Measurements from ENCODE around the gene EML4. TPM values are rescaled to one million over a fixed set of nuclear protein-coding genes. Genes with fewer than 3 reads are reported as not detected.

The EML4 gene
- polyA plus RNA-seq, 1 donor (not counting 4 experiments of a cell fraction or from before 2014, with no cell fraction given) = 36.4 TPM

- Histone ChIP-seq H3K9me3 (ENCODE audit: control insufficient read depth, low read depth, low read length) (no peaks in the 10 kb centered on the region), H3K9me1 (ENCODE audit: control insufficient read depth, extremely low read depth, insufficient read depth, low read length) (no peaks in the 10 kb centered on the region), H3K4me3 (ENCODE audit: control insufficient read depth in 2 of 3, extremely low read depth in 1 of 3, insufficient read depth in 2 of 3, low read depth in 1 of 3, low read length in 3 of 3) (no peak overlapping the region), H3K4me1 (ENCODE audit: control insufficient read depth, extremely low read depth, insufficient read depth, low read length) (peaks cover 17% of the 10 kb centered on the region), H3K4me2 (ENCODE audit: control insufficient read depth, extremely low read depth, insufficient read depth, low read depth, low read length) (no peak overlapping the region), H3K79me2 (ENCODE audit: control insufficient read depth, insufficient read depth, low read length) (peaks cover 29% of the 10 kb centered on the region), H2AFZ (ENCODE audit: control insufficient read depth, low read length) (peak overlapping the region; percentile 51), H3K27me3 (ENCODE audit: control insufficient read depth, extremely low read depth, insufficient read depth, low read length) (no peaks in the 10 kb centered on the region), H3K9ac (ENCODE audit: control insufficient read depth, extremely low read depth, insufficient read depth, low read length) (no peak overlapping the region), H3K27ac (ENCODE audit: control insufficient read depth, insufficient read depth, low read length) (no peak overlapping the region), H3K36me3 (ENCODE audit: control insufficient read depth in 2 of 2, extremely low read depth in 1 of 2, insufficient read depth in 2 of 2, low read length in 2 of 2) (no peaks in the 10 kb centered on the region), H4K20me1 (ENCODE audit: control insufficient read depth, extremely low read depth, insufficient read depth, low read length) (no peaks in the 10 kb centered on the region)
- dilution Hi-C loops (cut with MboI; ENCODE audit: extremely low pct_ligation_motif_present, low sequenced_read_pairs) = no loop called here
- TF ChIP-seq EZH2 (IDR thresholded peaks at IDR 0.05; ENCODE audit: low read length) = no peak
- TF ChIP-seq, protein P1, sequence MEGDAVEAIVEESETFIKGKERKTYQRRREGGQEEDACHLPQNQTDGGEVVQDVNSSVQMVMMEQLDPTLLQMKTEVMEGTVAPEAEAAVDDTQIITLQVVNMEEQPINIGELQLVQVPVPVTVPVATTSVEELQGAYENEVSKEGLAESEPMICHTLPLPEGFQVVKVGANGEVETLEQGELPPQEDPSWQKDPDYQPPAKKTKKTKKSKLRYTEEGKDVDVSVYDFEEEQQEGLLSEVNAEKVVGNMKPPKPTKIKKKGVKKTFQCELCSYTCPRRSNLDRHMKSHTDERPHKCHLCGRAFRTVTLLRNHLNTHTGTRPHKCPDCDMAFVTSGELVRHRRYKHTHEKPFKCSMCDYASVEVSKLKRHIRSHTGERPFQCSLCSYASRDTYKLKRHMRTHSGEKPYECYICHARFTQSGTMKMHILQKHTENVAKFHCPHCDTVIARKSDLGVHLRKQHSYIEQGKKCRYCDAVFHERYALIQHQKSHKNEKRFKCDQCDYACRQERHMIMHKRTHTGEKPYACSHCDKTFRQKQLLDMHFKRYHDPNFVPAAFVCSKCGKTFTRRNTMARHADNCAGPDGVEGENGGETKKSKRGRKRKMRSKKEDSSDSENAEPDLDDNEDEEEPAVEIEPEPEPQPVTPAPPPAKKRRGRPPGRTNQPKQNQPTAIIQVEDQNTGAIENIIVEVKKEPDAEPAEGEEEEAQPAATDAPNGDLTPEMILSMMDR (optimal IDR thresholded peaks at IDR 0.05 in 1 of 3, IDR thresholded peaks at IDR 0.05 in 1 of 3, conservative IDR thresholded peaks at IDR 0.05 in 1 of 3; ENCODE audit: extremely low read depth in 1 of 3, insufficient read depth in 2 of 3, low read length in 3 of 3) = no peak
- DNase-seq (ENCODE audit: low read depth, low spot score) = no peak
- no peak for FAIRE-seq
Observed at GRCh38 chr2:42167458-42167857, 1.7 kb upstream of the EML4 start.

DNA sequence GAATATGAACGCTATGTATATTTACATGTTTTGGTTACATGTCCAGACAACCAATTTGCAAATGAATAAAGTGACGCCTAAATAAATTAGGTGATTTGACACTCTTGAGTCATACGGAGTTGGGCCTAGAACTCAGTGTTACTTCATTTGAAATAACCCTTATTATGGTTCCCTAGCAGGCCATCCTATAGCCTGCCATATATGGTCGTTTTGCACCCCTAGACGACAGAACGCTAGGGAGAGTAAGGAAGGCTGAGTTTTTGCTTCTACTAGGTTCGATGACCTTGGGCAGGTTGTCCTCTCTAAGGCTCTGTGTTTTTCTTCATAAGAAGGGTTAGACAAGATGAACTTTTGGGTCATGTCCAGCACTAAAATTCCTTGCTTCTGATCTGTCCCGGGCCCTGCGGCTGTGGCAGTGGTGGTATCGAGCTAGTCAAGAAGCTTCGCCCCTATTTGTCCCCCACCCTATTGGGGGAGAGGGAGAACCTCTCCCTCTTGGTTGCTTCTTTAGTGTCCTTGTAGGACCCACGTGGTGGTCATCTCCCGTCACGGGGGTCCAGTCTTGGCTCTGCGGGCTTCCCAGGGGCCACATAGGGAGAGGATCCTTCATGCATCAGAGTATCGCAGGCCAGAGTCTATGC, 574 bp upstream of the EML4 start:
- dilution Hi-C loops (cut with MboI; ENCODE audit: extremely low pct_ligation_motif_present, low sequenced_read_pairs) = no loop called here
- FAIRE-seq (no peak), DNase-seq (ENCODE audit: low read depth, low spot score) (no peak)
- no peaks in the 10 kb centered on the region for H3K9me3 ChIP-seq (ENCODE audit: control insufficient read depth, low read depth, low read length)
- H3K27me3 ChIP-seq (ENCODE audit: control insufficient read depth, extremely low read depth, insufficient read depth, low read length) = no peaks in the 10 kb centered on the region
- TF ChIP-seq, protein P1 (optimal IDR thresholded peaks at IDR 0.05 in 1 of 3, IDR thresholded peaks at IDR 0.05 in 1 of 3, conservative IDR thresholded peaks at IDR 0.05 in 1 of 3; ENCODE audit: extremely low read depth in 1 of 3, insufficient read depth in 2 of 3, low read length in 3 of 3) = no peak
- TF ChIP-seq EZH2 (IDR thresholded peaks at IDR 0.05; ENCODE audit: low read length) = no peak
- H3K4me1 ChIP-seq (ENCODE audit: control insufficient read depth, extremely low read depth, insufficient read depth, low read length) = peaks cover 17% of the 10 kb centered on the region
- H3K9me1 ChIP-seq (ENCODE audit: control insufficient read depth, extremely low read depth, insufficient read depth, low read length) = no peaks in the 10 kb centered on the region
- H3K36me3 ChIP-seq (ENCODE audit: control insufficient read depth in 2 of 2, extremely low read depth in 1 of 2, insufficient read depth in 2 of 2, low read length in 2 of 2) = no peaks in the 10 kb centered on the region
- no peak overlapping the region for H3K9ac ChIP-seq (ENCODE audit: control insufficient read depth, extremely low read depth, insufficient read depth, low read length)
- peak overlapping the region; percentile 69 for H3K4me2 ChIP-seq (ENCODE audit: control insufficient read depth, extremely low read depth, insufficient read depth, low read depth, low read length)
- peak overlapping the region; percentile 94 for H2AFZ ChIP-seq (ENCODE audit: control insufficient read depth, low read length)
- H4K20me1 ChIP-seq (ENCODE audit: control insufficient read depth, extremely low read depth, insufficient read depth, low read length) = no peaks in the 10 kb centered on the region
- peaks cover 39% of the 10 kb centered on the region for H3K79me2 ChIP-seq (ENCODE audit: control insufficient read depth, insufficient read depth, low read length)
- peak overlapping the region in 1 of 3 experiments; percentile 39 for H3K4me3 ChIP-seq (ENCODE audit: control insufficient read depth in 2 of 3, extremely low read depth in 1 of 3, insufficient read depth in 2 of 3, low read depth in 1 of 3, low read length in 3 of 3)
- peak overlapping the region; percentile 43 for H3K27ac ChIP-seq (ENCODE audit: control insufficient read depth, insufficient read depth, low read length)

Measured in keratinocyte (primary cell).